GM18498 (cell line): ENCODE measurements around the gene RASEF.
A peak's percentile ranks its signal among the peaks of the same experiment; 100 is the strongest.
"Not testable (repeated sequence)": the region's sequence is repeated elsewhere in the genome, so short reads cannot be mapped to it uniquely, and the experiment has no call there.

Experiments used
- ATAC-seq: cut with Tn5 transposase; IDR thresholded peaks from one replicate; pipeline ENCODE4 v1.9.1; 2021; ENCODE audit warnings: mild to moderate bottlenecking, moderate library complexity; ENCODE audit not compliant: unreplicated experiment

Gene RASEF

GRCh38 chr9:82981552-82981951 is 81.4 kb downstream of the RASEF start:
- no peak for ATAC-seq

- no peak for ATAC-seq
These were observed 87.8 kb downstream of the RASEF start for GRCh38 chr9:82975176-82975575.

DNA sequence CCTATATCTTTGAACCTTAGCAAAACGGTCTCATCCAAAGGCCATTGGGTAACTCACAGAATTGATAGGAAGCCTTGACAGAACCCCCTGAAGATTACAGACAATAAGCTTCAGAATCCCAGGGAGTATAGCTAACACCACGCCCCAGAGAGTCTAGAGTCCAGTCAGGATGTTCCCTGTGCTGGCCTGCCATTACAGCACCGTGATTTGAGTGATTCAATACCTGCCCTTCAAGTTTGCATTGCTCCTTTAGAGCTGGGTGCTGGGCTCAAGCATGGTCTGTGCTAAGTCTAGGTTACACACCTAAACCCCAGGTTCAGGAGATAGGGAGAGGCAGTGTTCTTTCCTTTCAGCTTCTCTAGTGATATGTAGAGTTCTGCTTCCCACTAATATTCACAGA is 90.5 kb downstream of the RASEF start:
- ATAC-seq = no peak

DNA sequence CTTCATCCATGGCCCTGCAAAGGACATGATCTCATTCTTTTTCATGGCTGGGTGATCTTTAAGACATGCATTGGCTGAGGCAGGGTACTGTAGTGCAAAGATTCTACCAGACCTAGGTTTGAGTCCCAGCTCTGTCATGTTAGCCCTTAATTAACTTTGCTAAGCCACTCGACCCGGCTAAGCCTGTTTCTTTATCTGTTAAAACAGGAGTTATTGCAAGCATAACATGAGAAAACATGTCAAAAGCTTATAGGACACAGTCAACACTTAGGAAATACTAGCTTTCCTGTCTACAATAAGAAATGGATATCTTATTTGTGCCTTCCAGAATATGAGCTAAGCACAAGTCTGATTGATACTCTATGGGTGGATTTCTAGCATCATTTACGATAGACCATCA is 92.6 kb downstream of the RASEF start:
- ATAC-seq = no peak

GRCh38 chr9:82969291-82969690 is 93.7 kb downstream of the RASEF start:
- ATAC-seq = no peak

GRCh38 chr9:82968816-82969215 is 94.1 kb downstream of the RASEF start:
- no peak for ATAC-seq

GRCh38 chr9:82968388-82968787 is 94.6 kb downstream of the RASEF start:
- ATAC-seq = no peak

- ATAC-seq = peak; percentile 97
These were observed 101.3 kb downstream of the RASEF start for GRCh38 chr9:82961504-82962125.

GRCh38 chr9:82957529-82958379 is 105.2 kb downstream of the RASEF start:
- ATAC-seq = no peak

GRCh38 chr9:82949203-82949602 is 113.7 kb downstream of the RASEF start:
- no peak for ATAC-seq

- no peak for ATAC-seq
These were observed 122.6 kb downstream of the RASEF start for GRCh38 chr9:82940376-82940775.

DNA sequence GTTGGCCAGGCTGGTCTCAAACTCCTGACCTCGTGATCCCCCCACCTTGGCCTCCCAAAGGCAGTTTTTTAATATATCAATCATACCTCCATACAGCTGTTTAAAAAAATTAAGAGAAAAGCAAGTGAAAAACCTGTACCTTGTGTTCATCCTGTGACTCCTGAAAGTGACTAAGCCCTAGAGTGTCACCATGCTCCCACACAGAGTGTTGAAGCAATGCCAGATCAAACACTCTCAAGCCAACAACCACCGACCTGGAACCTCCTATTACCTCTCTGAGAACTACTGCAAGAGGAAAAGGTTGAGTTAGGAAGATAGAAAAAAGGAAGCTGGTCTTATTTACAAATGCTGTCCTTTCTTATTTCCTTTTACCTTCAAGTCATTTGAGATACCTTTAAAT is 123.5 kb downstream of the RASEF start:
- no peak for ATAC-seq

DNA sequence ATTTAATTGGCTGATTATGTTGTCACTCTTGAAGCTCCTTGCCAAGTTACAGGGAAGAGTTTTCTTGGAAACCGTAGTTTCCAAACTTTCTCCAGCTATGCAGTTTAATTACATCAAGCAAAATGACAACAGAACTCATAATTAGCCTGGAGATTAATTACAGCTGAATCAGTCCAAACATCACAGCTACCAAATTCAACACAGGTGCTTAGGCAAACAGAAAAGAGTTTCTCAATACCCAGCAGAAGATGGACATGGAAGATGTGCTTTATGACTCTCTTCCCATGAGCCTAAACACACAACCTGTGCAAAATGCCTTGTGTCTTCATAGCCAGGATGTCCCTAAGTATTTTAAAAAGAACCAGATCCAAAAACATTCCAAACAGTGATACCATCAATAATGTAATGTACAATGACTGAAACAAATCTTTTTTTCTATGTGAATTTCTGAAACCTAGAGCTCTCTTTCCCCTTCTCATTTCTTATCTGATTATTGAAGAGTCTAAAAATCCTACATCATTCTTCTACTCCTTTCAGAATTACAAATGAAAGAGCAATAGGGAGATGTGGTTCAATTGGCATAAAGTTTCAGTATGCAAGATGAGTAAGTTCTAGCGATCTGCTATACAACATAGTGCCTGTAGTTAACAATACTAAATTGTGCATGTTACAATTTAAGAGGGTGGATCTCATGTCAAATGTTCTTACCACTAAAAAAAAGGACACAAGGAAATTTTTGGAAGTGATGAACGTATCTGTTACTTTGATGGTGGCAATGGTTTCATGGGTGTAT is 124.3 kb downstream of the RASEF start:
- ATAC-seq = no peak

DNA sequence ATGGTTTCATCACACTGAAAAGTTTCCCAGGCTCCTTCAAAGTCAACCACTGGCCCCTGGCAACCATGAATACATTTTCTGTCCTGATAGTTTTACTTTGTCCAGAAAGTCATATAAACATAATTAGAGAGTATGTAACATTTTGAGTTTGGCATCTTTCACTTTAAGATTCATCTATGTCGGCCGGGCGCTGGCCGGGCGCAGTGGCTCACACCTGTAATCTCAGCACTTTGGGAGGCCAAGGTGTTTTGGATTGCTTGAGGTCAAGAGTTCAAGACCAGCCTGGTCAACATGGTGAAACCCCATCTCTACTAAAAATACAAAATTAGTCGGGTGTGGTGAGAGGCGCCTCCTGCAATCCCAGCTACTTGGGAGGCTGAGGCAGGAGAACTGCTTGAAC is 126.4 kb downstream of the RASEF start:
- not testable (repeated sequence) for ATAC-seq

DNA sequence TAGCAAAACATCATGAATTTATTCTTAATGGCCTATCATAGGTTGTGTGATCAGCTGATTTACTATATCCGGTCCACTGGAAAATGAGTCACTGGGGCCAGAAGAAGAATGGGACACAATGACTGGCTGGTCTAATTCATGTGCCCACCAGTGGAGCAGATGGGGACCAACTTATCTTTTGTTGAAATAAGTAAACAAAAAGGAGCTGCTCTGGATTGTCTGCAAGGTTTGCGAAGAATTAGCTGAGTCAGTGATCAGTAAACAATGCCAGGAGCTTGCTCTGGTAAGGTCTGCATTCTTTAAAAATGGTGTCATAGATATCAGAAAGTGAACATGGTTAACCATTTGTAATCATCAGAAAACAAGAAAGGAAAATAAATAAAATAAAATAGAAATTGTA is 128.0 kb downstream of the RASEF start:
- no peak for ATAC-seq

GRCh38 chr9:82934025-82934424 is 128.9 kb downstream of the RASEF start:
- ATAC-seq = not testable (repeated sequence)

DNA sequence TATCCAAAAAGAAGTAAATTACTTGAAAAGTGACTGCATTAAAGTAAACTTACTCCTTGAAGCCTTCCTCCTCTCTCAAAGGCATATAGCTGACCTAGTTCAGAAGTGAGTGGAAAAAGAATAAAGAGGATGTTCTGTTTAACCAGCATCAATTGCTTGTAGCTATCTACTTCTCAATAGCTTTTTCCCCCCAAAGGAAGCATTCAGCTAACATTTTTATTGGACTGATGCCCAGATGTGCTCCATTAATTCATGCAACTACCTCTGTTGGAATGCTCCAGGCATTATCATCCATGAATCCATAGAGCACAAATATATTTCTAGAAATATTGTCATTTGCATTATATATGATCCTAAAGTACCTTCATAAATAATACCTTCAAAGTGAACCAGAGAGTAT is 132.8 kb downstream of the RASEF start:
- no peak for ATAC-seq
